HepG2 (cell line): ENCODE results near the gene H1-8. TPM values are rescaled to one million over a fixed set of nuclear protein-coding genes. Genes with fewer than 3 reads are reported as not detected.
A peak's percentile ranks its signal among the peaks of the same experiment; 100 is the strongest.

Experiments
- ATAC-seq: fragments of 200-7000 bp; cut with Tn5 transposase; 3 replicates; pipeline ENCODE4 v1.9.1; 2020; ENCODE audit warnings: mild to moderate bottlenecking, moderate library complexity
- BruUV-seq: library from RNA; stranded (reverse); fragments of 400-500 nt; replicated peaks from 2 replicates; lab custom pipeline; 2021; lab: Mats Ljungman, UMichigan
- CTCF ChIA-PET: fragments of 300-600 bp; formaldehyde crosslinking; extraction: SDS; loops from one replicate; lab custom pipeline; 2021; ENCODE audit warnings: low total read pairs, inconsistent platforms, low intra/inter-chr PET ratio; lab: Yijun Ruan, JAX
- POLR2A ChIA-PET: fragments of 350-600 bp; sonication (Branson Sonifier 250); formaldehyde crosslinking; loops from one replicate; lab custom pipeline; 2020; ENCODE audit warnings: antibody characterized with exemption, inconsistent platforms; lab: Yijun Ruan, JAX
- DNase-seq: peaks from one replicate; pipeline ENCODE4 v3.0.0-alpha.2; 2015; ENCODE audit warnings: low spot score
- FAIRE-seq: peaks from 3 replicates; lab custom pipeline; 2011; peaks lifted over from hg19 to GRCh38; lab: Jason Lieb, UNC
- H2AFZ ChIP-seq: one replicate; pipeline ENCODE4 v1.6.1; 2011; ENCODE audit warnings: low read length, inconsistent platforms
- H3K27ac ChIP-seq: fragments of 300-600 bp; 3 replicates; pipeline ENCODE4 v1.8.0; 2011; ENCODE audit warnings: mixed run types, mild to moderate bottlenecking, mixed read lengths, low read length, inconsistent platforms; ENCODE audit not compliant: insufficient read depth; ENCODE audit errors: extremely low read length
- H3K27me3 ChIP-seq, 2 experiments: fragments of 200-600 bp in 1 of 2; 2 replicates in 1 of 2; 3 replicates in 1 of 2; pipeline versions ENCODE4 v1.6.0 to v1.8.0; 2011; ENCODE audit warnings: low read length in 2 of 2, mild to moderate bottlenecking in 2 of 2, moderate library complexity in 2 of 2, inconsistent platforms in 1 of 2; ENCODE audit not compliant: insufficient read depth in 2 of 2, control insufficient read depth in 1 of 2
- H3K36me3 ChIP-seq, 2 experiments: fragments of 200-600 bp in 1 of 2; replicated peaks in 1 of 2; 2 replicates in 1 of 2; 3 replicates in 1 of 2; pipeline versions ENCODE4 v1.5.1 to v1.8.0; 2011; ENCODE audit warnings: low read length in 2 of 2, inconsistent platforms in 1 of 2; ENCODE audit not compliant: insufficient read depth in 2 of 2, control insufficient read depth in 1 of 2
- H3K4me1 ChIP-seq: 2 replicates; pipeline ENCODE4 v1.5.1; 2012; ENCODE audit warnings: low read length, inconsistent platforms; ENCODE audit not compliant: insufficient read depth
- H3K4me2 ChIP-seq: 2 replicates; pipeline ENCODE4 v1.6.0; 2011; ENCODE audit warnings: low read depth, low read length, inconsistent platforms
- H3K4me3 ChIP-seq, 3 experiments: fragments of 200-600 bp in 1 of 3; sonication (generic), shearing (Covaris generic) in 1 of 3; replicated peaks in 1 of 3; 2 replicates each; pipeline ENCODE4 v1.5.1; 2011 to 2016; ENCODE audit warnings: low read length in 3 of 3, inconsistent platforms in 2 of 3, low read depth in 2 of 3, mild to moderate bottlenecking in 2 of 3, control low read depth in 1 of 3, mixed read lengths in 1 of 3; ENCODE audit not compliant: insufficient read depth in 1 of 3
- H3K79me2 ChIP-seq: one replicate; pipeline ENCODE4 v1.6.1; 2011; ENCODE audit warnings: low read length, inconsistent platforms; ENCODE audit not compliant: insufficient read depth
- H3K9ac ChIP-seq: 2 replicates; pipeline ENCODE4 v1.6.0; 2011; ENCODE audit warnings: mild to moderate bottlenecking, low read depth, low read length, inconsistent platforms; ENCODE audit not compliant: insufficient read depth
- H3K9me3 ChIP-seq: 2 replicates; pipeline ENCODE4 v1.5.1; 2012; ENCODE audit warnings: mild to moderate bottlenecking, low read length
- H4K20me1 ChIP-seq: 2 replicates; pipeline ENCODE4 v1.6.0; 2011; ENCODE audit warnings: inconsistent platforms, mild to moderate bottlenecking, low read length, moderate library complexity; ENCODE audit not compliant: insufficient read depth
- PCBP2 ChIP-seq: fragments of 200-400 bp; formaldehyde crosslinking; optimal IDR thresholded peaks from 2 replicates; pipeline ENCODE3; 2018; ENCODE audit warnings: low read length, low read depth; ENCODE audit not compliant: poor library complexity, severe bottlenecking
- SMC3 ChIP-seq: IDR thresholded peaks from 2 replicates; pipeline ENCODE4 v1.6.1; 2011; ENCODE audit warnings: low read length, improper control_type of control experiment
- STAG1 ChIP-seq: sonication (generic); formaldehyde crosslinking; IDR thresholded peaks from 2 replicates; pipeline ENCODE4 v1.4.0; 2020; ENCODE audit warnings: missing genetic modification reagents
- TAF1 ChIP-seq: sonication (generic); formaldehyde crosslinking; IDR thresholded peaks from 2 replicates; pipeline ENCODE4 v1.4.0; 2020; ENCODE audit warnings: missing genetic modification reagents
- ZNF24 ChIP-seq: fragments of 450-650 bp; IDR thresholded peaks from 2 replicates; pipeline ENCODE4 v1.6.1; 2017; ENCODE audit warnings: antibody characterized with exemption, mild to moderate bottlenecking
- ZNF484 ChIP-seq: sonication (generic); formaldehyde crosslinking; IDR thresholded peaks from 2 replicates; pipeline ENCODE4 v1.5.1; 2020; ENCODE audit warnings: mild to moderate bottlenecking, low read depth, missing genetic modification reagents, borderline replicate concordance
- ZNF510 ChIP-seq: sonication (generic); formaldehyde crosslinking; IDR thresholded peaks from 2 replicates; pipeline ENCODE4 v1.4.0; 2020; ENCODE audit warnings: low read depth, mild to moderate bottlenecking, missing genetic modification reagents
- WGBS: methylation state at CpG from one replicate; pipeline ENCODE4 v1.1.6; 2017; ENCODE audit warnings: low lambda C conversion rate; 5-methylcytosine and 5-hydroxymethylcytosine counted together
- in situ Hi-C: cut with HindIII; loops from 2 replicates; pipeline ENCODE4 v1.10.0; 2017; ENCODE audit warnings: low pct_unique_long_range_greater_than_20kb; ENCODE audit not compliant: extremely low pct_ligation_motif_present
- intact Hi-C: fragments of 100-400 bp; cut with micrococcal nuclease; formaldehyde crosslinking; loops from one replicate; pipeline ENCODE4 v1.10.0; 2022; ENCODE audit not compliant: unreplicated experiment
- polyA plus RNA-seq, 8 experiments: library from polyadenylated mRNA; depleted of rRNA in 3 of 8; stranded (reverse) in 7 of 8; unstranded in 1 of 8; fragments of >200 nt; fragmentation: Illumina TruSeq in 4 of 8; extraction: Trizol in 4 of 8; gene quantifications; 2 replicates each; pipeline versions ENCODE4 v1.2.1 to v1.2.3, GENCODE V29; 2011 to 2016; ENCODE audit warnings: low read depth in 4 of 8, missing spikeins in 1 of 8, mixed read lengths in 1 of 8; ENCODE audit not compliant: insufficient read depth in 1 of 8
- total RNA-seq, 5 experiments: library from RNA; depleted of rRNA; stranded (reverse); fragments of >200 nt; fragmentation: Illumina TruSeq; extraction: Trizol; gene quantifications; 2 replicates each; pipeline ENCODE4 v1.2.3, GENCODE V29; 2016; ENCODE audit warnings: low read depth in 1 of 5
- TF ChIP-seq, protein P1 (sequence below): sonication (generic); formaldehyde crosslinking; IDR thresholded peaks from 2 replicates; pipeline ENCODE4 v1.5.0; 2020; ENCODE audit warnings: mild to moderate bottlenecking, missing genetic modification reagents, moderate library complexity

Gene H1-8
- total and polyA plus RNA-seq, 2 of the 13 experiments (the other 11 are each of a cell fraction or from before 2014, with no cell fraction given), result 0.08 TPM; not detected in 1

DNA sequence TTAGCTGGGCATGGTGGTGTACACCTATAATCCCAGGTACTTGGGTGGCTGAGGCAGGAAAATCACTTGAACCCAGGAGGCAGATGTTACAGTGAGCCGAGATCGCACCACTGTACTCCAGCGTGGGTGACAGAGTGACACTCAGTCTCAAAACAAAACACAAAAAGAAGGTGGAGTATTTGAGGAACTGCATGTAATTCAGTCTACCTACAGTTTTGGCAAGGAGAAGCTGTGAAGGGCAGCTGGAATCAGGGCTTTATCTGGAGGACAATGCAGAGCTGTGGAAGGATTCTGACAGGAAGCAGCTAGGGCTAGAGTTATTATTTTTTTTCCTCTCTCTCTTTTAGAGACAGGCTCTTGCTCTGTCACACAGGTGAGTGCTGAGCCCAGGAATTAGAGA lies 6.8 kb downstream of the H1-8 start:
- CTCF ChIA-PET, result no interaction called here
- Histone ChIP-seq H3K9ac (no peak overlapping the region), H3K79me2 (no peaks in the 10 kb centered on the region), H4K20me1 (no peaks in the 10 kb centered on the region), H3K4me2 (no peak overlapping the region), H3K27ac (no peak overlapping the region), H3K9me3 (no peaks in the 10 kb centered on the region), H2AFZ (no peak overlapping the region), H3K36me3 (no peaks in the 10 kb centered on the region), H3K4me3 (no peak overlapping the region), H3K4me1 (peaks cover 57% of the 10 kb centered on the region), H3K27me3 (no peaks in the 10 kb centered on the region)
- no peak for TF ChIP-seq ZNF484 (CRISPR knock-in tag)
- TF ChIP-seq ZNF510 (CRISPR knock-in tag), result no peak
- BruUV-seq, result no TSS peak
- DNase-seq (no peak), ATAC-seq (no peak), FAIRE-seq (no peak)
- WGBS, result 62% methylated on average over 3 of the region's 3 CpGs
- in situ Hi-C loops (loop anchor here (5.0 kb wide), 1 partner anchor 58 kb away; no protein-coding TSS in a partner anchor), intact Hi-C loops (loop anchor here (10.0 kb wide), 1 partner anchor 55 kb away; no protein-coding TSS in a partner anchor)
- POLR2A ChIA-PET, result no interaction called here

DNA sequence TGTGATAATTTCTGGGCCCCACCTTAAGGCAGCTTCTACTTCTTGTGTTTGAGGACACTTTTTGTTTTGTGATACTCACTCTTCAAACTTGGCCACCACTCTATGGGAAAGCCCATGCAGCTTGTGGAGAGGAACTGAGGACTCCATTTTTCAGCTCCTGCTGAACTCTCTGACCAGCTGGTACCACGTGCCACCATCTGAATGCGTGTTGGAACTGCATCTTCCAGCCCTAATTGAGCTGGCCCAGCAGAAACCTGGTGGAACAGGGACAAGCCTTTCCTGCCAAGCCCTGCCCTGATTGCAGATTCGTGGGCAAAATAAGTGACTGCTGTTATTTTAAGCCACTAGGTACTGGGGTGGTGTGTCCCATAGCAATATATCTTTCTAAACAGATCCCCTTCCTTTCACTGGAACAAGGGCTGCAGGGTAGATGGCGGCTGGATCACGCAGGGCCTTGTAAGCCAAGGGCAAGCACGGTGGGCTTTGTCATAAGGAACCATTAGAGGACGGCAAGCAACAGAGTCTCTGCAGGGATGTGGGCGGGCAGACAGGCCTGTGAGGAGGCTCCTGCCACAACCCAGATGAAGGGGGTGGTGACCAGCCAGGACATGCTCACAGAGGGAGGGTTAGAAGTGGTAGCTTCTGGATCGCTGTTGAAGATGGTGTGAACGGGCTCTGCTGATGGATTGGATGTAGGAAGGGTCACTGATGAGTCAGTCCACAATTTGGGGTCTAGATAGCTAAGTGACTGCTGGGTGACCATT lies 9.5 kb downstream of the H1-8 start:
- no peak overlapping the region for H2AFZ ChIP-seq
- 50% methylated on average over 9 of the region's 10 CpGs for WGBS
- ATAC-seq (peak; percentile 19), DNase-seq (no peak), FAIRE-seq (no peak)
- CTCF ChIA-PET, result interaction anchor here (1.2 kb wide), 1 partner anchor 62 kb away, joined by 4 read pairs; no protein-coding TSS in a partner anchor
- TF ChIP-seq TAF1 (CRISPR knock-in tag) (0 out of 2 replicates have a peak, but pooled peaks have one; percentile 4), SMC3 (peak; percentile 16; the same call in 1 of the 2 replicates), STAG1 (peak; percentile 49), ZNF24 (no peak), PCBP2 (no peak)
- TF ChIP-seq, protein P1, sequence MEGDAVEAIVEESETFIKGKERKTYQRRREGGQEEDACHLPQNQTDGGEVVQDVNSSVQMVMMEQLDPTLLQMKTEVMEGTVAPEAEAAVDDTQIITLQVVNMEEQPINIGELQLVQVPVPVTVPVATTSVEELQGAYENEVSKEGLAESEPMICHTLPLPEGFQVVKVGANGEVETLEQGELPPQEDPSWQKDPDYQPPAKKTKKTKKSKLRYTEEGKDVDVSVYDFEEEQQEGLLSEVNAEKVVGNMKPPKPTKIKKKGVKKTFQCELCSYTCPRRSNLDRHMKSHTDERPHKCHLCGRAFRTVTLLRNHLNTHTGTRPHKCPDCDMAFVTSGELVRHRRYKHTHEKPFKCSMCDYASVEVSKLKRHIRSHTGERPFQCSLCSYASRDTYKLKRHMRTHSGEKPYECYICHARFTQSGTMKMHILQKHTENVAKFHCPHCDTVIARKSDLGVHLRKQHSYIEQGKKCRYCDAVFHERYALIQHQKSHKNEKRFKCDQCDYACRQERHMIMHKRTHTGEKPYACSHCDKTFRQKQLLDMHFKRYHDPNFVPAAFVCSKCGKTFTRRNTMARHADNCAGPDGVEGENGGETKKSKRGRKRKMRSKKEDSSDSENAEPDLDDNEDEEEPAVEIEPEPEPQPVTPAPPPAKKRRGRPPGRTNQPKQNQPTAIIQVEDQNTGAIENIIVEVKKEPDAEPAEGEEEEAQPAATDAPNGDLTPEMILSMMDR, result peak; percentile 42
- no peaks in the 10 kb centered on the region for H3K9me3 ChIP-seq
- no peak overlapping the region for H3K4me2 ChIP-seq
- no peak overlapping the region for H3K27ac ChIP-seq
- no peaks in the 10 kb centered on the region for H3K27me3 ChIP-seq
- no peak overlapping the region for H3K4me3 ChIP-seq
- intact Hi-C loops (loop anchor here (10.0 kb wide), 1 partner anchor 58 kb away; no protein-coding TSS in a partner anchor), in situ Hi-C loops (loop anchor here (5.0 kb wide), 1 partner anchor 60 kb away; no protein-coding TSS in a partner anchor)
- no peaks in the 10 kb centered on the region for H3K79me2 ChIP-seq
- no peaks in the 10 kb centered on the region for H4K20me1 ChIP-seq
- POLR2A ChIA-PET, result interaction anchor here (0.9 to 1.6 kb wide), 3 partner anchors 14 to 42 kb away, joined by 3 to 10 read pairs (median 3); no protein-coding TSS in a partner anchor
- H3K36me3 ChIP-seq, result peaks cover 3% of the 10 kb centered on the region in 2 experiments; a peak in 3 of 5 replicates
- no TSS peak for BruUV-seq
- H3K9ac ChIP-seq, result no peak overlapping the region
- H3K4me1 ChIP-seq, result peaks cover 46% of the 10 kb centered on the region
